GM23248 (cell line): ENCODE results near the gene SLC8B1. TPM values are rescaled to one million over a fixed set of nuclear protein-coding genes. Genes with fewer than 3 reads are reported as not detected.

Source experiments
- DNase-seq: peaks from one replicate; pipeline ENCODE4 v3.0.0-alpha.2; 2015
- H2AFZ ChIP-seq: fragments of 200-600 bp; sonication (generic); 2 replicates; pipeline ENCODE4 v1.6.1; 2016; ENCODE audit warnings: antibody characterized with exemption
- H3F3A ChIP-seq: fragments of 200-600 bp; sonication (generic); 2 replicates; pipeline ENCODE4 v1.6.1; 2016; ENCODE audit warnings: mild to moderate bottlenecking, antibody characterized with exemption, mixed run types; ENCODE audit not compliant: insufficient read depth
- H3K27ac ChIP-seq: fragments of 200-600 bp; sonication (generic); 2 replicates; pipeline ENCODE4 v1.5.1; 2016; ENCODE audit warnings: mild to moderate bottlenecking
- H3K27me3 ChIP-seq: fragments of 200-600 bp; sonication (generic); replicated peaks from 2 replicates; pipeline ENCODE4 v1.6.1; 2016; ENCODE audit warnings: mild to moderate bottlenecking; ENCODE audit not compliant: insufficient read depth
- H3K36me3 ChIP-seq: fragments of 200-600 bp; sonication (generic); 2 replicates; pipeline ENCODE4 v1.6.1; 2016; ENCODE audit warnings: low read depth, mild to moderate bottlenecking
- H3K4me1 ChIP-seq: fragments of 200-600 bp; sonication (generic); 2 replicates; pipeline ENCODE4 v1.6.1; 2016; ENCODE audit warnings: mild to moderate bottlenecking; ENCODE audit not compliant: insufficient read depth
- H3K4me2 ChIP-seq: fragments of 200-600 bp; sonication (generic); one replicate; pipeline ENCODE4 v1.6.1; 2016; ENCODE audit warnings: mild to moderate bottlenecking; ENCODE audit not compliant: unreplicated experiment
- H3K4me3 ChIP-seq: fragments of 200-600 bp; sonication (generic); 2 replicates; pipeline ENCODE4 v1.5.1; 2016; ENCODE audit warnings: mild to moderate bottlenecking
- H3K79me2 ChIP-seq: fragments of 200-600 bp; sonication (generic); 2 replicates; pipeline ENCODE4 v1.6.1; 2016; ENCODE audit warnings: mild to moderate bottlenecking; ENCODE audit not compliant: insufficient read depth
- H3K9ac ChIP-seq: fragments of 200-600 bp; sonication (generic); 2 replicates; pipeline ENCODE4 v1.6.1; 2016; ENCODE audit warnings: mild to moderate bottlenecking
- H3K9me2 ChIP-seq: fragments of 200-600 bp; sonication (generic); 2 replicates; pipeline ENCODE4 v1.6.1; 2016; ENCODE audit warnings: mixed run types, mild to moderate bottlenecking, moderate library complexity; ENCODE audit not compliant: insufficient read depth
- H3K9me3 ChIP-seq: fragments of 200-600 bp; sonication (generic); one replicate; pipeline ENCODE4 v1.6.1; 2017; ENCODE audit warnings: low read depth
- H4K20me1 ChIP-seq: fragments of 200-600 bp; sonication (generic); 2 replicates; pipeline ENCODE4 v1.6.0; 2016; ENCODE audit not compliant: insufficient read depth
- EZH2 ChIP-seq: fragments of 200-600 bp; sonication (generic); IDR thresholded peaks from 2 replicates; pipeline ENCODE4 v1.6.1; 2018; ENCODE audit warnings: antibody characterized with exemption, mild to moderate bottlenecking; ENCODE audit not compliant: insufficient read depth, poor library complexity, severe bottlenecking
- EZH2phosphoT487 ChIP-seq: fragments of 200-600 bp; sonication (generic); IDR thresholded peaks from 2 replicates; pipeline ENCODE4 v1.6.1; 2018; ENCODE audit warnings: antibody characterized with exemption, moderate library complexity, mild to moderate bottlenecking, low read depth; ENCODE audit not compliant: insufficient read depth
- WGBS, 2 experiments: methylation state at CpG; one replicate each; pipeline ENCODE4 v1.1.6; 2015 to 2017; ENCODE audit warnings: low lambda C conversion rate in 2 of 2, low coverage in 1 of 2; ENCODE audit errors: missing lambda C conversion rate in 2 of 2; 5-methylcytosine and 5-hydroxymethylcytosine counted together
- in situ Hi-C: fragments of 300-500 bp; cut with MboI; formaldehyde crosslinking; loops from 2 replicates; pipeline ENCODE4 v1.15.0; 2020
- polyA plus RNA-seq: library from polyadenylated mRNA; unstranded; fragments of >200 nt; fragmentation: Nextera tagmentation; extraction: Ambion mirVana; gene quantifications from 2 replicates; pipeline ENCODE4 v1.2.1, GENCODE V29; 2016
- total RNA-seq: library from RNA; depleted of rRNA; stranded (reverse); fragments of >200 nt; shearing (Covaris generic); gene quantifications from 2 replicates; pipeline ENCODE4 v1.2.3, GENCODE V29; 2014

The SLC8B1 gene
- total and polyA plus RNA-seq, 2 experiments from 2014 or later, result 6.6 to 9.0 TPM

GRCh38 chr12:113348849-113349536 lies 14.1 kb upstream of the SLC8B1 start:
- Histone ChIP-seq H3F3A (no peaks in the 10 kb centered on the region), H3K9me3 (no peaks in the 10 kb centered on the region), H3K4me3 (no peak overlapping the region), H3K9me2 (no peaks in the 10 kb centered on the region), H4K20me1 (no peaks in the 10 kb centered on the region), H3K9ac (no peak overlapping the region), H3K4me2 (no peak overlapping the region), H3K4me1 (no peaks in the 10 kb centered on the region), H3K36me3 (no peaks in the 10 kb centered on the region), H3K27me3 (no peaks in the 10 kb centered on the region), H3K27ac (no peak overlapping the region), H2AFZ (no peak overlapping the region), H3K79me2 (no peaks in the 10 kb centered on the region)
- no peak for TF ChIP-seq EZH2
- in situ Hi-C loops, result no loop called here
- no peak for DNase-seq
- WGBS, 2 experiments, result 75 to 78% methylated on average over 19 of the region's 19 CpGs

GRCh38 chr12:113347892-113348291 lies 13.0 kb upstream of the SLC8B1 start:
- Histone ChIP-seq H3F3A (no peaks in the 10 kb centered on the region), H3K9ac (no peak overlapping the region), H3K9me3 (no peaks in the 10 kb centered on the region), H3K79me2 (no peaks in the 10 kb centered on the region), H3K36me3 (no peaks in the 10 kb centered on the region), H3K9me2 (no peaks in the 10 kb centered on the region), H3K4me3 (no peak overlapping the region), H3K27me3 (no peaks in the 10 kb centered on the region), H3K4me2 (no peak overlapping the region), H2AFZ (no peak overlapping the region), H3K27ac (no peak overlapping the region), H3K4me1 (no peaks in the 10 kb centered on the region), H4K20me1 (no peaks in the 10 kb centered on the region)
- in situ Hi-C loops, result no loop called here
- DNase-seq, result no peak
- no peak for TF ChIP-seq EZH2
- no peak for TF ChIP-seq EZH2phosphoT487
- WGBS, 2 experiments, result 69 to 71% methylated on average over 2 of the region's 2 CpGs

- H3K4me2 ChIP-seq, result no peak overlapping the region
- no peak overlapping the region for H3K9ac ChIP-seq
- no peaks in the 10 kb centered on the region for H3K79me2 ChIP-seq
- no peaks in the 10 kb centered on the region for H3K27me3 ChIP-seq
- no peaks in the 10 kb centered on the region for H4K20me1 ChIP-seq
- no peaks in the 10 kb centered on the region for H3K36me3 ChIP-seq
- H3K27ac ChIP-seq, result no peak overlapping the region
- H3K4me1 ChIP-seq, result no peaks in the 10 kb centered on the region
- H3K4me3 ChIP-seq, result no peak overlapping the region
- H3K9me3 ChIP-seq, result no peaks in the 10 kb centered on the region
- in situ Hi-C loops, result no loop called here
- no peak for TF ChIP-seq EZH2phosphoT487
- no peak for TF ChIP-seq EZH2
- H2AFZ ChIP-seq, result no peak overlapping the region
- no peaks in the 10 kb centered on the region for H3F3A ChIP-seq
- no peaks in the 10 kb centered on the region for H3K9me2 ChIP-seq
- 83 to 89% methylated on average over 3 of the region's 3 CpGs for WGBS, 2 experiments
- no peak for DNase-seq
Measured at GRCh38 chr12:113347107-113347506, 12.2 kb upstream of the SLC8B1 start.

GRCh38 chr12:113346353-113346752 lies 11.4 kb upstream of the SLC8B1 start:
- Histone ChIP-seq H3K9ac (no peak overlapping the region), H3K4me1 (no peaks in the 10 kb centered on the region), H3K27ac (no peak overlapping the region), H2AFZ (no peak overlapping the region), H3K27me3 (no peaks in the 10 kb centered on the region), H4K20me1 (no peaks in the 10 kb centered on the region), H3K79me2 (no peaks in the 10 kb centered on the region), H3K36me3 (no peaks in the 10 kb centered on the region), H3K4me2 (no peak overlapping the region), H3F3A (no peaks in the 10 kb centered on the region), H3K4me3 (no peak overlapping the region), H3K9me2 (no peaks in the 10 kb centered on the region), H3K9me3 (no peaks in the 10 kb centered on the region)
- 84 to 89% methylated on average over 5 of the region's 5 CpGs for WGBS, 2 experiments
- DNase-seq, result no peak
- TF ChIP-seq EZH2phosphoT487, result no peak
- no peak for TF ChIP-seq EZH2
- in situ Hi-C loops, result no loop called here
